GM13977 (cell line): ENCODE data around the gene ZC3H12C.
"Not testable (repeated sequence)": the region's sequence is repeated elsewhere in the genome, so short reads cannot be mapped to it uniquely, and the experiment has no call there.

Source experiments
- DNase-seq: peaks from one replicate; pipeline ENCODE4 v3.0.0; 2012; ENCODE audit warnings: low spot score
- in situ Hi-C: fragments of 300-500 bp; cut with MboI; formaldehyde crosslinking; loops from one replicate; pipeline ENCODE4 v1.12.0; 2022; ENCODE audit warnings: low sequenced_read_pairs, low pct_unique_long_range_greater_than_20kb, mixed read lengths, inconsistent platforms; ENCODE audit not compliant: unreplicated experiment
- TF ChIP-seq, protein P1 (sequence below): IDR thresholded peaks from 2 replicates; pipeline ENCODE4 v1.5.1; 2012; ENCODE audit warnings: mild to moderate bottlenecking, control low read depth; ENCODE audit not compliant: insufficient read depth; ENCODE audit errors: extremely low read depth, missing control alignments

ZC3H12C gene

DNA sequence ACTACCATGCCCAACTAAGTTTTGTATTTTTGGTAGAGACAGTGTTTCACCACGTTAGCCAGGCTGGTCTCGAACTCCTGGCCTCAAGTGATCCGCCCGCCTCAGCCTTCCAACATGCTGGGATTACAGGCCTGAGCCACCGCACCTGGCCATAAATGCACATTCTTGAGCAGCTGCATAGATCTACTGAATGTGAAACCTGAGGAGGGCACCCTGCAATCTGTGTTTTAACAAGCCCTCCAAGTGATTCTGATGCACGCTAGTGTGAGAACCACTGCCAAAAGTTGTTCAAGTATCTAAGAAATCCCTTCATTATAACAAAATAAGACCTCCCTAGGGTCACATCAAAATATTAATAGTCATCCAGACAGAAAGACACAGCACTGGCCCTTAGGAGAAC, 113.9 kb downstream of the ZC3H12C start:
- in situ Hi-C loops, result loop anchor here (10.0 to 25.0 kb wide), 2 partner anchors 228 to 1030 kb away; partner anchors contain the start of gene POU2AF2
- TF ChIP-seq, protein P1, sequence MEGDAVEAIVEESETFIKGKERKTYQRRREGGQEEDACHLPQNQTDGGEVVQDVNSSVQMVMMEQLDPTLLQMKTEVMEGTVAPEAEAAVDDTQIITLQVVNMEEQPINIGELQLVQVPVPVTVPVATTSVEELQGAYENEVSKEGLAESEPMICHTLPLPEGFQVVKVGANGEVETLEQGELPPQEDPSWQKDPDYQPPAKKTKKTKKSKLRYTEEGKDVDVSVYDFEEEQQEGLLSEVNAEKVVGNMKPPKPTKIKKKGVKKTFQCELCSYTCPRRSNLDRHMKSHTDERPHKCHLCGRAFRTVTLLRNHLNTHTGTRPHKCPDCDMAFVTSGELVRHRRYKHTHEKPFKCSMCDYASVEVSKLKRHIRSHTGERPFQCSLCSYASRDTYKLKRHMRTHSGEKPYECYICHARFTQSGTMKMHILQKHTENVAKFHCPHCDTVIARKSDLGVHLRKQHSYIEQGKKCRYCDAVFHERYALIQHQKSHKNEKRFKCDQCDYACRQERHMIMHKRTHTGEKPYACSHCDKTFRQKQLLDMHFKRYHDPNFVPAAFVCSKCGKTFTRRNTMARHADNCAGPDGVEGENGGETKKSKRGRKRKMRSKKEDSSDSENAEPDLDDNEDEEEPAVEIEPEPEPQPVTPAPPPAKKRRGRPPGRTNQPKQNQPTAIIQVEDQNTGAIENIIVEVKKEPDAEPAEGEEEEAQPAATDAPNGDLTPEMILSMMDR, result no peak

DNA sequence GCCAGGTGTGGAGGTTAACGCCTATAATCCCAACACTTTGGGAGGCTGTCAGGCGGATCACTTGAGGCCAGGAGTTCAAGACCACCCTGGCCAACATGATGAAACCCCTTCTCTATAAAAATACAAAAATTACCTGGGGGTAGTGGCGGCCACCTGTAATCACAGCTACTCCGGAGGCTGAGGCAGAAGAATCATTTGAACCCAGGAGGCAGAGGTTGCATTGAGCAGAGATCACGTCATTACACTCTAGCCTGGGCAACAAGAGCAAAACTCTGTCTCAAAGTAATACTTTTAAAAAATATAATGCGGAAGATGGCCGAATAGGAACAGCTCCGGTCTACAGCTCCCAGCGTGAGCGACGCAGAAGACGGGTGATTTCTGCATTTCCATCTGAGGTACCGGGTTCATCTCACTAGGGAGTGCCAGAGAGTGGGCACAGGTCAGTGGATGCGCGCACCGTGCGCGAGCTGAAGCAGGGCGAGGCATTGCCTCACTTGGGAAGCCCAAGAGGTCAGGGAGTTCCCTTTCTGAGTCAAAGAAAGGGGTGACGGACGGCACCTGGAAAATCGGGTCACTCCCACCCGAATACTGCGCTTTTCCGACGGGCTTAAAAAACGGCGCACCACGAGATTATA, 115.6 kb downstream of the ZC3H12C start:
- in situ Hi-C loops, result loop anchor here (10.0 to 25.0 kb wide), 2 partner anchors 226 to 1029 kb away; partner anchors contain the start of gene POU2AF2
- not testable (repeated sequence) for DNase-seq

More for the DNA sequence above, 113.9 kb downstream of the ZC3H12C start:
- no peak for DNase-seq

DNA sequence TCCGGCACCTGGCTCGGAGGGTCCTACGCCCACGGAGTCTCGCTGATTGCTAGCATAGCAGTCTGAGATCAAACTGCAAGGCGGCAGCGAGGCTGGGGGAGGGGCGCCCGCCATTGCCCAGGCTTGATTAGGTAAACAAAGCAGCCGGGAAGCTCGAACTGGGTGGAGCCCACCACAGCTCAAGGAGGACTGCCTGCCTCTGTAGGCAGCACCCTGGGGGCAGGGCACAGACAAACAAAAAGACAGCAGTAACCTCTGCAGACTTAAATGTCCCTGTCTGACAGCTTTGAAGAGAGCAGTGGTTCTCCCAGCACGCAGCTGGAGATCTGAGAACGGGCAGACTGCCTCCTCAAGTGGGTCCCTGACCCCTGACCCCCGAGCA, 116.1 kb downstream of the ZC3H12C start:
- in situ Hi-C loops, result loop anchor here (10.0 to 25.0 kb wide), 2 partner anchors 225 to 1028 kb away; partner anchors contain the start of gene POU2AF2

DNA sequence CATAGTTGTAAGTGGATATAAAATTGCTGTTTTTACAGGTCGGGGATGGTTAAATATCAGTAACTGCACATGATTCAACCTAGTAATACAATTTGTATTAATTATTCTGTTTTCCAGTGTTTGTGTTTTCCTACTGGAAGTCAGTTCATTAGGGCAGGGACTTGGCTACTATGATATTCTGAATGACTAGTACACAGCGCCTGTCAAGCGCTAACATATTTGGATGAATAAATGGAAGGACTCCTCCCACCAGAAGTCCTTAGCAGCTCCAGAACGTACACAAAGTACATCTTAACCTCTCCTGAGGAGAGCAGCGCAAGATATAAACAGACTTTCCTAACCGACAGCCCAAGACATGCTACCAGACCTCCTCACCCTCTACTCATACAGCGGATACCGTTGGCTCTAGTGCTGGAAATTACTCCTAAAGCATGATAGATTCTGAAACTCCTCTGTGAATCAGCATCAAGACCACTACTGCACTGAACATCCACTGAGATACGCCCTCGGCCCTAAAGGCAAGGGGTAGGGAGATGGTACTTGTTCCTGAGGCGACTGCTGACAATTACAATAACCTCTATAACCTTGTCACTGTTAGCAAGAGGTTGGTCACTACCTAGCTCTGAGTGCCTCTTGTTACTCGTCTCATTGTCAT, 124.2 kb downstream of the ZC3H12C start:
- no peak for DNase-seq
- TF ChIP-seq, protein P1, result no peak
- in situ Hi-C loops, result loop anchor here (25.0 kb wide), 1 partner anchor 1020 kb away; the partner anchor contains the start of gene POU2AF2

More for the DNA sequence above, 116.1 kb downstream of the ZC3H12C start:
- DNase-seq, result not testable (repeated sequence)

DNA sequence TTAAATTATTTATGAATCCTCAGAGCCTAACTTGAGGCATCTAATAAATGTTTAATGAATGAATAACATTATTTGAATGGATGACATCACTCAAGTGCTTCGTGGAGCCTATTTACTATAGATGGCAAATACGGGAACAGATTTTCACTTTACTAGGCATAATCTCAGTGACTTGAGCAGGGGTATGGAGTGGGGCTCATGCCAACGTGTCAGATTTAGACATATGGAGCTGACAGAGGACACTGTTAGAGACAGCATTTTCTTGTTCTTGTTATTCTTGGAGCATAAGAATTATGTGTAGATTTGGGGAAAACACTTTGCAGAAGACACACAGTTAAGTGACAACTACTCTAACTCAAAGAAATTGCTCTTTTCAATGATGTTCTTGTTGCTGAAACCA, 124.7 kb downstream of the ZC3H12C start:
- in situ Hi-C loops, result loop anchor here (25.0 kb wide), 1 partner anchor 1019 kb away; the partner anchor contains the start of gene POU2AF2

DNA sequence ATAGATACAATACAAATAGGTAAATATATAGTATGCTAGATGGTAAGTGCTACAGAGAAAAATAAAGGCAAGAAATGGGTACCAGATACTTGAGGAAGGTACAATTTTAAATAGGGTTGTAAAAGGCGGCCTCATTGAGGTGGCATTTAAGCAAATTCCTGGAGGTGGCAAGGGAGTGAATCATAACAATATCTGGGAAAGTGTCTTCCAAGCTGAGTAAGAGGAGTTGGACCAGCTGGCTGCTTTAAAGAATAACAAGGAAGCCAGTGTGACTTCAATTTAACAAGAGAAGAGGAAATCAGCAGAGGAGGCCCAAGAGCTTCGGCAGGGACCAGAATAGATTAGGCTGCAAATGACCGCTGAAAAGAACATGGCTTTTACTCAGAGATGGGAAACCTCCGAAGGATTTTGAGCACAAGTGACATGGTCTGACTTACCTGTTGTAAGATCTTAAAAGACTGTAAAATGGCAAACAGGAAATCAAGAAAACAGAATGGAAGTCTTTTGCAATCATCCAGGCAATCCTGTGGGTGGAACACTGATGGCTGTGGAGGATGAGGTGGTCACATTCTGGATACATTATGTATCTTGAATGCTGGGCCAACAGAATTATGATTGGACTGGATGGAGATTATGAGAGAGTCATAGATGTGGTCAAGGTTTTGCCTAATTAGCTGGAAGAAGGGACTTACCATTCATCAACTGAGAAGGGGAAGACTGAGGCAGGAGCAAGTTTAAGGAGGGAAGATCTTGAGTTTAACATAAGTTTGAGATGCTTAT, 126.0 kb downstream of the ZC3H12C start:
- DNase-seq, result no peak
- TF ChIP-seq, protein P1, result no peak
- in situ Hi-C loops, result loop anchor here (25.0 kb wide), 1 partner anchor 1018 kb away; the partner anchor contains the start of gene POU2AF2

More for the DNA sequence above, 124.7 kb downstream of the ZC3H12C start:
- TF ChIP-seq, protein P1, result no peak
- no peak for DNase-seq
